Measurements from ENCODE around the gene LRCH4. TPM values are rescaled to one million over a fixed set of nuclear protein-coding genes. Genes with fewer than 3 reads are reported as not detected.
A peak's percentile ranks its signal among the peaks of the same experiment; 100 is the strongest.

LRCH4 gene
- total and polyA plus RNA-seq, 9 of the 15 experiments (the other 6 are each of a cell fraction or from before 2014, with no cell fraction given): 0.06 to 63.3 (median 15.0) TPM

DNA sequence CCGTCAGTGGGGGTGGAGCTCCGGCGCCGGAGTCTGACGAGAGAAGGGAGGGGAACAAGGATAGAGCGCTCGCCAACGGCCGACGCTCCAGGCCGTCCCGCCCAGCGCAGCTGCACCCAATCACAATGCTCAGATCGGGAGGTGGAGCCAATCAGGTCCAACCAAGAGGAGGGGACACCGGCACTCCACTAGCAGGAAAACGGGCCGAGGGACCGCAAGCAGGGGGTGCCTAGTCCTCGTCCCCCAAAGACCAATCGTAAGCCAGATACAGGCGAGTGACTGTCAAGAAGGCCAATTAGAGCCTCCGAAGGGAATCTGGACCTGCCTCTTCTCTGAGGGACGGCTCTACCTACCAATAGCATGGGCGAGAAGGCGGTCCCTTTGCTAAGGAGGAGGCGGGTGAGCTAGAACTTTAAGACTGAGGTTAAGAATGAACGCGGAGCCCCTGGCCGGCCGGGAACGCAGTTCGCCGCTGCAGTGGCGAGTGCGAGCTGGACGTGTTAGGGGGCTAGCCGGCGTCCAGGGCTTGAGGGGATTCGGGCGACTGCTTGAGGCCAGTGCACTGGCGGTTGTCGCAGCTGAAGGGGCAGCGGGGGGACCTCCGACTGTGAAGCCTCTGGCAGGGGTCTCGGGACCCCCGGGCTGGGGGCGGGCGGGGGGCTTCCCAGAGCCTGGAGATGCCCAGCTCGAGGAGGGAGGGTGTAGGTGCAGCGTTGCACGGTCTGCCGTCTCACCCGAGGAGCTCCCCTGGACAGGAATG lies 517 bp upstream of the LRCH4 start, which contains the start of gene FBXO24 (continued):
- TF ChIP-seq, protein P1, sequence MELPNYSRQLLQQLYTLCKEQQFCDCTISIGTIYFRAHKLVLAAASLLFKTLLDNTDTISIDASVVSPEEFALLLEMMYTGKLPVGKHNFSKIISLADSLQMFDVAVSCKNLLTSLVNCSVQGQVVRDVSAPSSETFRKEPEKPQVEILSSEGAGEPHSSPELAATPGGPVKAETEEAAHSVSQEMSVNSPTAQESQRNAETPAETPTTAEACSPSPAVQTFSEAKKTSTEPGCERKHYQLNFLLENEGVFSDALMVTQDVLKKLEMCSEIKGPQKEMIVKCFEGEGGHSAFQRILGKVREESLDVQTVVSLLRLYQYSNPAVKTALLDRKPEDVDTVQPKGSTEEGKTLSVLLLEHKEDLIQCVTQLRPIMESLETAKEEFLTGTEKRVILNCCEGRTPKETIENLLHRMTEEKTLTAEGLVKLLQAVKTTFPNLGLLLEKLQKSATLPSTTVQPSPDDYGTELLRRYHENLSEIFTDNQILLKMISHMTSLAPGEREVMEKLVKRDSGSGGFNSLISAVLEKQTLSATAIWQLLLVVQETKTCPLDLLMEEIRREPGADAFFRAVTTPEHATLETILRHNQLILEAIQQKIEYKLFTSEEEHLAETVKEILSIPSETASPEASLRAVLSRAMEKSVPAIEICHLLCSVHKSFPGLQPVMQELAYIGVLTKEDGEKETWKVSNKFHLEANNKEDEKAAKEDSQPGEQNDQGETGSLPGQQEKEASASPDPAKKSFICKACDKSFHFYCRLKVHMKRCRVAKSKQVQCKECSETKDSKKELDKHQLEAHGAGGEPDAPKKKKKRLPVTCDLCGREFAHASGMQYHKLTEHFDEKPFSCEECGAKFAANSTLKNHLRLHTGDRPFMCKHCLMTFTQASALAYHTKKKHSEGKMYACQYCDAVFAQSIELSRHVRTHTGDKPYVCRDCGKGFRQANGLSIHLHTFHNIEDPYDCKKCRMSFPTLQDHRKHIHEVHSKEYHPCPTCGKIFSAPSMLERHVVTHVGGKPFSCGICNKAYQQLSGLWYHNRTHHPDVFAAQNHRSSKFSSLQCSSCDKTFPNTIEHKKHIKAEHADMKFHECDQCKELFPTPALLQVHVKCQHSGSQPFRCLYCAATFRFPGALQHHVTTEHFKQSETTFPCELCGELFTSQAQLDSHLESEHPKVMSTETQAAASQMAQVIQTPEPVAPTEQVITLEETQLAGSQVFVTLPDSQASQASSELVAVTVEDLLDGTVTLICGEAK (IDR thresholded peaks at IDR 0.05): peak; percentile 66
- TF ChIP-seq, protein P1 (CRISPR knock-in tag; IDR thresholded peaks at IDR 0.05): no peak
- TF ChIP-seq, protein P2, sequence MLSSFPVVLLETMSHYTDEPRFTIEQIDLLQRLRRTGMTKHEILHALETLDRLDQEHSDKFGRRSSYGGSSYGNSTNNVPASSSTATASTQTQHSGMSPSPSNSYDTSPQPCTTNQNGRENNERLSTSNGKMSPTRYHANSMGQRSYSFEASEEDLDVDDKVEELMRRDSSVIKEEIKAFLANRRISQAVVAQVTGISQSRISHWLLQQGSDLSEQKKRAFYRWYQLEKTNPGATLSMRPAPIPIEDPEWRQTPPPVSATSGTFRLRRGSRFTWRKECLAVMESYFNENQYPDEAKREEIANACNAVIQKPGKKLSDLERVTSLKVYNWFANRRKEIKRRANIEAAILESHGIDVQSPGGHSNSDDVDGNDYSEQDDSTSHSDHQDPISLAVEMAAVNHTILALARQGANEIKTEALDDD (IDR thresholded peaks at IDR 0.05): peak; percentile 77; the same call in 1 of the 2 replicates
- TF ChIP-seq, protein P3, sequence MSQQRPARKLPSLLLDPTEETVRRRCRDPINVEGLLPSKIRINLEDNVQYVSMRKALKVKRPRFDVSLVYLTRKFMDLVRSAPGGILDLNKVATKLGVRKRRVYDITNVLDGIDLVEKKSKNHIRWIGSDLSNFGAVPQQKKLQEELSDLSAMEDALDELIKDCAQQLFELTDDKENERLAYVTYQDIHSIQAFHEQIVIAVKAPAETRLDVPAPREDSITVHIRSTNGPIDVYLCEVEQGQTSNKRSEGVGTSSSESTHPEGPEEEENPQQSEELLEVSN (IDR thresholded peaks at IDR 0.05; ENCODE audit: borderline replicate concordance in 1 of 2, extremely low read depth in 1 of 2, insufficient read depth in 1 of 2, insufficient read length in 1 of 2, low read depth in 1 of 2, low read length in 1 of 2, poor library complexity in 1 of 2, severe bottlenecking in 1 of 2): peak; percentile 37 to 58
- TF ChIP-seq RBBP5 (IDR thresholded peaks at IDR 0.05; ENCODE audit: borderline replicate concordance, insufficient read depth, low read length, poor library complexity, severe bottlenecking) (no peak), GABPA (tag; conservative IDR thresholded peaks at IDR 0.05; ENCODE audit: low read depth) (peak; percentile 74), MCM3 (IDR thresholded peaks at IDR 0.05) (no peak), E2F3 (CRISPR knock-in tag; IDR thresholded peaks at IDR 0.05) (no peak)
- TF ChIP-seq, protein P4, sequence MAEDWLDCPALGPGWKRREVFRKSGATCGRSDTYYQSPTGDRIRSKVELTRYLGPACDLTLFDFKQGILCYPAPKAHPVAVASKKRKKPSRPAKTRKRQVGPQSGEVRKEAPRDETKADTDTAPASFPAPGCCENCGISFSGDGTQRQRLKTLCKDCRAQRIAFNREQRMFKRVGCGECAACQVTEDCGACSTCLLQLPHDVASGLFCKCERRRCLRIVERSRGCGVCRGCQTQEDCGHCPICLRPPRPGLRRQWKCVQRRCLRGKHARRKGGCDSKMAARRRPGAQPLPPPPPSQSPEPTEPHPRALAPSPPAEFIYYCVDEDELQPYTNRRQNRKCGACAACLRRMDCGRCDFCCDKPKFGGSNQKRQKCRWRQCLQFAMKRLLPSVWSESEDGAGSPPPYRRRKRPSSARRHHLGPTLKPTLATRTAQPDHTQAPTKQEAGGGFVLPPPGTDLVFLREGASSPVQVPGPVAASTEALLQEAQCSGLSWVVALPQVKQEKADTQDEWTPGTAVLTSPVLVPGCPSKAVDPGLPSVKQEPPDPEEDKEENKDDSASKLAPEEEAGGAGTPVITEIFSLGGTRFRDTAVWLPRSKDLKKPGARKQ (CRISPR knock-in tag; IDR thresholded peaks at IDR 0.05): no peak
- TF ChIP-seq, protein P5, sequence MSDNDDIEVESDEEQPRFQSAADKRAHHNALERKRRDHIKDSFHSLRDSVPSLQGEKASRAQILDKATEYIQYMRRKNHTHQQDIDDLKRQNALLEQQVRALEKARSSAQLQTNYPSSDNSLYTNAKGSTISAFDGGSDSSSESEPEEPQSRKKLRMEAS (CRISPR knock-in tag; IDR thresholded peaks at IDR 0.05): no peak; the same call in 1 of the 2 replicates
- TF ChIP-seq, protein P6, sequence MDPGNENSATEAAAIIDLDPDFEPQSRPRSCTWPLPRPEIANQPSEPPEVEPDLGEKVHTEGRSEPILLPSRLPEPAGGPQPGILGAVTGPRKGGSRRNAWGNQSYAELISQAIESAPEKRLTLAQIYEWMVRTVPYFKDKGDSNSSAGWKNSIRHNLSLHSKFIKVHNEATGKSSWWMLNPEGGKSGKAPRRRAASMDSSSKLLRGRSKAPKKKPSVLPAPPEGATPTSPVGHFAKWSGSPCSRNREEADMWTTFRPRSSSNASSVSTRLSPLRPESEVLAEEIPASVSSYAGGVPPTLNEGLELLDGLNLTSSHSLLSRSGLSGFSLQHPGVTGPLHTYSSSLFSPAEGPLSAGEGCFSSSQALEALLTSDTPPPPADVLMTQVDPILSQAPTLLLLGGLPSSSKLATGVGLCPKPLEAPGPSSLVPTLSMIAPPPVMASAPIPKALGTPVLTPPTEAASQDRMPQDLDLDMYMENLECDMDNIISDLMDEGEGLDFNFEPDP (CRISPR knock-in tag; IDR thresholded peaks at IDR 0.05): no peak

All from K562 (cell line).